Cardiac fibroblast (primary cell): ENCODE results near the gene DNAJB4.
"Not testable (repeated sequence)": the region's sequence is repeated elsewhere in the genome, so short reads cannot be mapped to it uniquely, and the experiment has no call there.

ENCODE experiments used
- DNase-seq, 2 donors: peaks; one replicate each; pipeline versions ENCODE4 v3.0.0 to v3.0.0-alpha.2; 2010; ENCODE audit warnings: low read depth in 2 of 2
- H3K4me3 ChIP-seq, 2 donors: replicated peaks in 1 of 2; 1 replicate in 1 of 2; 2 replicates in 1 of 2; pipeline ENCODE4 v1.5.1; 2011; ENCODE audit warnings: low read depth in 2 of 2, low read length in 2 of 2, mild to moderate bottlenecking in 2 of 2, moderate library complexity in 1 of 2
- TF ChIP-seq, protein P1 (sequence below): IDR thresholded peaks from one replicate; pipeline ENCODE4 v1.5.1; 2011; ENCODE audit warnings: low read depth, mild to moderate bottlenecking, low read length, inconsistent platforms

The DNAJB4 gene

DNA sequence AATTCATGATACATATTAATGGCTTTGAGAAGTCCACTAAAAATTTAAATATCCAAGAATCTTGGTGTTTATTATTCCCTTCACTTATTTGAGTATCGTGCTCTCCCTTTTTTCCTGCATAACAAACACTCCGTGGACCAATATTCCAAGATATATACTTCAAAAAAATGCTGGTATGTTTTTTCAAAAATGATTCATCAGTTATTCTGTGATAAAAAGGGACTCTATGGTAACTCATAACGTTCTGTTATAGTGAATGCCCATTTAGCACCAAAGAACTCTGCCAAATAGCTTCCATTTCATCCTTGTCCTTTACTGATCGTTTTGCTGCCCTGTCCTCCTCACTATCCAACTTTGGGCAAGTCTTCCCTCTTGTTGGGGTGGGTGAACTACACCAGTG is 53.9 kb downstream of the DNAJB4 start:
- TF ChIP-seq, protein P1, sequence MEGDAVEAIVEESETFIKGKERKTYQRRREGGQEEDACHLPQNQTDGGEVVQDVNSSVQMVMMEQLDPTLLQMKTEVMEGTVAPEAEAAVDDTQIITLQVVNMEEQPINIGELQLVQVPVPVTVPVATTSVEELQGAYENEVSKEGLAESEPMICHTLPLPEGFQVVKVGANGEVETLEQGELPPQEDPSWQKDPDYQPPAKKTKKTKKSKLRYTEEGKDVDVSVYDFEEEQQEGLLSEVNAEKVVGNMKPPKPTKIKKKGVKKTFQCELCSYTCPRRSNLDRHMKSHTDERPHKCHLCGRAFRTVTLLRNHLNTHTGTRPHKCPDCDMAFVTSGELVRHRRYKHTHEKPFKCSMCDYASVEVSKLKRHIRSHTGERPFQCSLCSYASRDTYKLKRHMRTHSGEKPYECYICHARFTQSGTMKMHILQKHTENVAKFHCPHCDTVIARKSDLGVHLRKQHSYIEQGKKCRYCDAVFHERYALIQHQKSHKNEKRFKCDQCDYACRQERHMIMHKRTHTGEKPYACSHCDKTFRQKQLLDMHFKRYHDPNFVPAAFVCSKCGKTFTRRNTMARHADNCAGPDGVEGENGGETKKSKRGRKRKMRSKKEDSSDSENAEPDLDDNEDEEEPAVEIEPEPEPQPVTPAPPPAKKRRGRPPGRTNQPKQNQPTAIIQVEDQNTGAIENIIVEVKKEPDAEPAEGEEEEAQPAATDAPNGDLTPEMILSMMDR = no peak
- H3K4me3 ChIP-seq = no peak overlapping the region
- DNase-seq = no peak

DNA sequence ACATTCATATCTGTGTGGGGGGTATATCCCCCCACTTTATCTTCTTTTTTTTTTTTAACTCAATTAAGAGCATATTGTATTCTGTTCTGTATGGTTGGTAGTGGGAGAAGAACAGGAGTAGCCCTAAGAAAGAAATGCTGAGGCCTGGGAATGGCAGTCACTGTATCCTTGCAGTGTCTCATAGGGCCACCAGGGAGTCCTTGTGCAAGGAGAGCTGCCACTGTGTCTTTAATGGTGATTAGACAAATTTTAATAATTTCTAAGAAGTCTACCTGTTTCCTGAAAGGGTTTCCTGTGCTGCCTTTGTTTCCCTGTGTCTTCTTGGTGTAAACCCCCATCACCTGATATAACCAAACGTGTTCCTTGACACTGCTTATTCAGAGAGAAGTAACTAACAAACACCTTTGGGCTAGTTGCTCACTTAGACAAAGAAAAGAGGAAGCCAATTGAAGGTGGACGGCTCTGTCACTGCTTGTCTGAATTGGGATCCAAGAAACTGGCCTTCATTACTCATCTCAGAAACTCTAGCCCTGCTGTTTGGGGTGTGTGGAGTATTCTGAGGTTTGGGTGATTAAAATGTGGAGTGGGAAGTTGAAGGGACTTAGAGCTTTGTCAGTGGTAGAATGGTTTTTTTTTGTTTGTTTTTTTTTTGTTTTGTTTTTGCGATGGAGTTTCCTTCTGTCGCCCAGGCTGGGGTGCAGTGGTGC is 56.3 kb downstream of the DNAJB4 start:
- H3K4me3 ChIP-seq = no peak overlapping the region
- DNase-seq = no peak
- TF ChIP-seq, protein P1 = no peak

DNA sequence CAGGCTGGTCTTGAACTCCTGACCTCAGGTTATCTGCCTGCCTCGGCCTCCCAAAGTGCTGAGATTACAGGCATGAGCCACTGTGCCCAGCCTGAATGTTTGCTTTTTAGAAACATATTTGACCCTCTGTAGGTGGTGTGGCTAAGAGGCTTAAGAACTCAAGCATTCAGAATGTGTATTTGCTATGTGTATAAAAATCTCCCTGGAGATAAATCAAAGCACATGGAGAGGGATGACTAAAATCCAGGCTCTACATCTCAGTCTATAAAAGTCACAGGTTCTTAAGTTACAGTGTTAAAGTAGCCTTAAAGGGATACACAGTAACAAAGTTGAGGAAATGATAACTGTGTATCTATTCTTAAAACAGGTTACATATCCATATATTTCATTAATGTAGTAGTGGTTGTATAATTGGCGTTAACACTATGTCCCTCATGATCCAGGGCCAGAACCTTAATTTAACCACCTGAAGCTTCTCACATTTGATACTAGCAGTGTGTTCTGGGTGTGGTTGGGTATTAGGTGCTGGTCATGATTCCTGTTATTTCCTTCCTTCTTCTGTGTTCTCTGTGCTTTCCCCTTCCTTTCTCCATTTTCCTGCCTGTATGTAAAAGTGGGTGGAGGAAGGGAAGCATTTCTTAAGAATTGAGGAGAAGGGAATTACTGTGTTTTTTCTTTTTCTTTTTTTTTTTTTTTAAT is 57.2 kb downstream of the DNAJB4 start:
- TF ChIP-seq, protein P1 = no peak
- DNase-seq = peak; percentile 46 to 79

DNA sequence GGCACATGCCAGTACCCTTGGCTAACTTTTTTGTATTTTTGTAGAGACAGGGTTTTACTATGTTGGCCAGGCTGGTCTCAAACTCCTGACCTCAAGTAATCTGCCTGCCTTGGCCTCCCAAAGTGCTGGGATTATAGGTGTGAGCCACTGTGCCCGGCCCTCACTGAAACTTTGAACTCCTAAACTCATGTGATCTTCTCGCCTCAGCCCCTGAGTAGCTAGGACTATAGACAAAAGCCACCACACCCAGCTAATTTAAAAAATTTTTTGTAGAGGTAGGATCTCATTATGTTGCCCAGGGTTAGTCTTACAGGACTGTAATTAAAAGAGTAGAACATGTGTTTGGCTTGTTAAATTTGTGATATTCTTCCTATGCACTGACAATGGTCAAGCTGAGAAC is 60.1 kb downstream of the DNAJB4 start:
- H3K4me3 ChIP-seq, DNase-seq: not testable (repeated sequence)

More for the DNA sequence above, 57.2 kb downstream of the DNAJB4 start:
- no peak overlapping the region for H3K4me3 ChIP-seq
